RPMI7951 (cell line): Measurements from ENCODE around the gene TMEM258. TPM values are rescaled to one million over a fixed set of nuclear protein-coding genes. Genes with fewer than 3 reads are reported as not detected.

Source experiments
- DNase-seq: peaks from one replicate; pipeline ENCODE4 v3.0.0-alpha.2; 2012; ENCODE audit warnings: low read depth
- total RNA-seq: library from RNA; depleted of rRNA; stranded (reverse); fragments of >200 nt; shearing (Covaris generic); gene quantifications from 2 replicates; pipeline ENCODE4 v1.2.3, GENCODE V29; 2014; rRNA removed

The TMEM258 gene
- 158 and 203 TPM in 2 replicates for total RNA-seq

DNA sequence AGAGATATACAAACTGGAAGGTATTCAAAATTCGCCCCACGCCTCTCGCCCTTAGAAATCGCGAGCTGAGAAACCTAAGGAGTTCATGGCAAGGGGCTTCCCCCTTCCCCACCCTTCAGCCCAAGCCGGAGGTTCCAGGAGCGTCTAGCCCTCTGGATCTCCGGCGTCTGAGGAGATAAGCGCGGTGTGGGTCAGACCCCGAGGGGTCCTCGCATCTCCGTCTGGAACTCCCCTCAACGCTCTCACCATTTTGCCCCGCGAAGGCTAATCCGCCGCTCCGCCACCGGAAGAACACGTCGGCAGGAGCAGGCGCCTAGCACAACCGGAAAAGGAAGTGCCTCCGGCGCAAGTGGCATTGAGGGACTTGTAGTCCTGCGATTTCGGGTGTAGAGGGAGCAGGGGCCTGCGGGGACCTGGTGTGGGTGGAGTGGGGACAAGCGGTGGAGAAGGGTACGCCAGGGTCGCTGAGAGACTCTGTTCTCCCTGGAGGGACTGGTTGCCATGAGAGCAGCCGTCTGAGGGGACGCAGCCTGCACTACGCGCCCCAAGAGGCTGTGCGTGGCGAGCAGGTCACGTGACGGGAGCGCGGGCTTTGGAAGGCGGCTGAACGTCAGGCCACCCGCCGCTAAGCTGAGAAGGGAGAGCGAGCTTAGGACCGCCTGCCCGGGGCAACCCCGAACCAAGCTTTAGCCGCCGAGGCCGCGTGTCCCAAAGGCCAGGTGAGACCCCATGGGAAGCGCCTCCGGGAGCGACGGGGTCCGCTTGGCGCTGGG is at the start of gene TMEM258, which contains the start of gene FEN1:
Gene TMEM258 (minus strand): TSS at position 290 of the 773 bp plus-strand sequence. CDS start 41 bp downstream, at position 249.
Gene FEN1 (plus strand): TSS at position 602 of the 773 bp plus-strand sequence. CDS start 2,451 bp downstream, outside the sequence.
- peak; percentile 93 for DNase-seq

GRCh38 chr11:61841636-61842527 is 49.5 kb upstream of the TMEM258 start:
- no peak for DNase-seq

GRCh38 chr11:61840371-61840770 is 48.0 kb upstream of the TMEM258 start:
- DNase-seq: no peak

DNA sequence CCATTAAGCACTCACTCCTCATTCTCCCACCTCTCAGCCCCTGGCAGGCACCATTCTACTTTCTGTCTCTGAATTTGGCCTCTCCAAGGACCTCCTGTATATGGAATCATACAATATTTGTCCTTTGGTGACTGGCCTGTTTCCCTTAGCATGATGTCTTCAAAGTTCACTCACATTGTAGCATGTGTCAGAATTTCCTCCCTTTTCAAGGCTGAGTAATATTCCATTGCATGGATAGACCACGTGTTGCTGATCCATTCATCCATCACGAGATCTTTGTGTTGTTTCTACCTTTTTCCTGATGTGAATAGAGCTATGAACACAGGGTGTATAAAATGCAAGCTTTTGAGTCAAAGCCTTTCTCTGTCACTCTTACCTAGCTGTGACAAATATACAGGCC is 47.3 kb upstream of the TMEM258 start:
- DNase-seq: no peak

DNA sequence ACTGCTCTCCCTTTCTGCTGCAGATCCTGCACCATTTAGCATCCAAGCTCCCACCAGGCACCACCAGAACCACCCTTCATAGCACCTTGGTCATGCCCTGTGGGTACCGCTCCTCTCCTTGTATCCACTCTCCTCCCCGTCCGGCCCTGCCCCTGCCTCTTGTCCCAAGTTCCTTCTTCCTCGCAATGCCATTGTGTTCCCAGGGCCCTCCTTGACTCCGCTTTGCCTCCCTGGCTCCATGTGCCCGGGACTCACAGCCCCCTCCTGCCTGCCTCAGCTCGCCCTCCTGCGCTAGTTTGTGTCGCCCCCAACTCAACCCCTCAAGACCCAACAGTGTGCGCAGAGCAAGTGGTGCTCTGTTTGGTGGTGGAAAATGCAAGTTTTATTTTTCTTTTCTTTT is 46.5 kb upstream of the TMEM258 start:
- no peak for DNase-seq

DNA sequence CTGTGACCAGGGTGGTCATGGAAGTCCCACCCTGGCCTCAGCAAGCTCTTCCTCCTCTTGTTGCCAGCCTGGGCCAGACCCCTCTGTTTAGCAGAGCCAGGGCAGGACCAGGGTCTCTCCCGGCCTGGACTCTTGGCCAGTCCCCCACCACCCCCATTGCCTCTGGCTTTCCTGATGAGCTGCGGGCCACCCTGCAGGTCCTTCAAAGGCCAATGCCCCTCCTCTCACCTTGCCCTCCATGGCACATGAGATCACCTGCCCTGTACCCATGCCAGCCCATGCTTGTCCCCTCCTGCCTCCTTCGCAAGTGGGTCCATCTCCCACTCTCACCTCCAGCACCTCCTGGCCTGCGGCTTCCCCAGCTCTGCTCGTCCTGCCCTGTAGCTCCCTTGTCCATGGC is 46.1 kb upstream of the TMEM258 start:
- no peak for DNase-seq

DNA sequence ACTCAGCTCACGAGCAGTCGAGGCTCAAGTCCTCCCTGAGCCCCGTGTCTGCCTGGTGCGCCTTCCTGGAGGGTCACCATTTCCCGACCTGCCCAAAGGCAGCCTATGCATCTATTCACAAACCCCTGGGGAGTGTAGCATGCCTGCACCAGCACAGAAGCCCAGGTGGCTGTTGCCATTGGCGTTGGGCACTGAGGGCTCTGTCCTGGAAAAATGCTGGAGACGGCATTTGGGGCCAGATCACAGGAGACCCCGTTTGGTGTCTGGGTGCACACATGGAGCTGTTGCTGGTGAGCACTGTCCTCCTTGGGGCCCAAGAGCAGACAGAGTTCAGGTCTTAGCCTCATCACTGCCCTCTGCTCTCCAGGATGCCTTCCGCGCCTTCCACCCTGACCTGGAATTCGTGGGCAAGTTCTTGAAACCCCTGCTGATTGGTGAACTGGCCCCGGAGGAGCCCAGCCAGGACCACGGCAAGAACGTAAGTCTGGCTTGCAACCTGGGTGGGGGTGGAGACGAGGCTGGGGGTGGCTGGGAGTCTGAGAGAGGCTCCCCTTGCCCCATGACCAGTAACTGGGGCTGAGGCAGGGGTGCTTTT is 45.1 kb upstream of the TMEM258 start:
- DNase-seq: no peak

DNA sequence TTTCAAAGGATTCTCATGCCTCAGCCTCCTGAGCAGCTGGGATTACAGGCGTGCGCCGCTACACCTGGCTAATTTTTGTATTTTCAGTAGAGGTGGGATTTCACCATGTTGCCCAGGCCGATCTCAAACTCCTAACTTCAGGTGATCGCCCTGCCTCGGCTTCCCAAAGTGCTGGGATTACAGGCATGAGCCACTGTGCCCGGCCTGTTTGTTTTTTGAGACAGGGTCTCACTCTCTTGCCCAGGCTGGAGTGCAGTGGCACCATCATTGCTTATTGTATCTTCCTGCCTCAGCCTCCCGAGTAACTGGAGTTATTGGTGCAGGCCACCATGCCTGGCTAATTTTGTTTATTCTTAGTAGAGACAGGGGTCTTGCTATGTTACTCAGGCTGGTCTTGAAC is 43.8 kb upstream of the TMEM258 start:
- DNase-seq: no peak

GRCh38 chr11:61834278-61835048 is 42.1 kb upstream of the TMEM258 start:
- DNase-seq: peak; percentile 74

DNA sequence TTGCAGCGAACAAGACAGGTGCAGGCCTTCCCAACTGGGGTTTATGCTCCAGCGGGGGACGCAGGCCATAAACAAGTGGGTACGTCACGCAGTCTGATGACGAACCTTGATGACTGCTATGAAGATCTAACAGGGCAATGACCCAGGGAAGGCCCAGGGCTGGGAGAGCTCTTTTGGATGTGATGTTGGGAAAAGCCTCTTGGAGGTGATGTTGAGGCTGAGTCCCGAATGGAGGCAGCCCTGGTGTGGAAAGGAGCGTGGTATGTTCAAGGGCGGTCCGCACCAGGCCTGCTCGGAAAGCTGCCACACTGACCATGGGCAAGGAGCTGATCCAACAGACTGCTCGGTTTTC is 41.5 kb upstream of the TMEM258 start:
- no peak for DNase-seq

DNA sequence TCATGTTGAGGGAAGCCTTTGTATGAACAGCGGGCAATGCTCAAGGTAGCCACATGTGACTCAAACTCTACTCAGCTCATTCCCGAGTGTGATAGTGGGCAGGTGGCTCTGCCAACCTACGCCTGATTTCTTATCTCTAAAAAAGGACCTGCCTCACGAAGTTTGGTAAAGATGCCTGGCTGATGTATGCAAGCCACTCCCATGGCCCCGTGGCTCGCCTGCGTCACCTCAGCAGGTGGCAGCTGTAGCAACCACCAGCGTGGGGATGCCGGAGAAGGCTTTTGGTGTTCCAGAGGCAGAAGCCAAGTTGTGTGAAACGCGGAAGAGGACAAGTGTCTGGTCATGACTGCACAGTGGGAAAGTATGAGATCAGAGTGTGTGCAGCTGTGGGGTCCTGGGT is 41.1 kb upstream of the TMEM258 start:
- DNase-seq: no peak

DNA sequence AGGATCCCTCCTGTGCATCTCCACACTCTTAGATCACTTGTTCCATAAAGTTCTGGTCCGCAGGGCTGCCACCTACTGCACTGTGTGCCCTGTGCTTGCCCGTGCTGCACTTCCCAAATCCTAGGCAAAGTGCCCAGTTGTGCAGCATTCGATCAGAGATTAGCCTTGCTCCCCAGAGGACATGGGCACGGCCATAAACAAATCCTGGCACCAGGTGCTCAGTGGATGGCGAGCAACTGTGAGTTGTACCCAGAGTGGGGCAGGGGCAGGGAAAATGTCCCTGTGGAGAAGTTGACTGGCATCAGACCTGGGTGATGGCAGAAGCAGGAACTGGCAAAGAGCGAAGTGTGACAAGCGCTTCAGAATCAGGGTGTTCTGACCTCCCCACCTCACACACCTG is 40.4 kb upstream of the TMEM258 start:
- no peak for DNase-seq

DNA sequence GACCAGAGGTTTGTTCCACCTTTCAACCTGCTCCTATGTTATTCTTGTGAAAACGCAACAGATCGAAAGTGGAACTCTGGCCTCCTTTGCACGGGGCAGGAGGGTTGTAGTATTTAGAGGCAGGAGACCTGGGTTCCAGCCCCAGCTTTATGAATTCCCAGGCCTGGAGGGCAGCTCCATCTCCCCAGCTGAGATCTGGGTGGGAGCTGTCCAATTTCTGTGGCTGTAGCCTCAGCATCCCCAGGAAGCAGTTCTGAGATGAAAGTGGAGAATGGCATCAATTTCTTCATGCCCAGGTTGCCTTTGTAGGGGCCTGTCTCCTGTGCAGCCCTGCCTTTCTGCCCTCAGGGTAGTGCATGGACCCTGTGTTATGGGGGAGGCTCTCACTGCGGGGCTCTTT is 39.8 kb upstream of the TMEM258 start:
- DNase-seq: no peak

DNA sequence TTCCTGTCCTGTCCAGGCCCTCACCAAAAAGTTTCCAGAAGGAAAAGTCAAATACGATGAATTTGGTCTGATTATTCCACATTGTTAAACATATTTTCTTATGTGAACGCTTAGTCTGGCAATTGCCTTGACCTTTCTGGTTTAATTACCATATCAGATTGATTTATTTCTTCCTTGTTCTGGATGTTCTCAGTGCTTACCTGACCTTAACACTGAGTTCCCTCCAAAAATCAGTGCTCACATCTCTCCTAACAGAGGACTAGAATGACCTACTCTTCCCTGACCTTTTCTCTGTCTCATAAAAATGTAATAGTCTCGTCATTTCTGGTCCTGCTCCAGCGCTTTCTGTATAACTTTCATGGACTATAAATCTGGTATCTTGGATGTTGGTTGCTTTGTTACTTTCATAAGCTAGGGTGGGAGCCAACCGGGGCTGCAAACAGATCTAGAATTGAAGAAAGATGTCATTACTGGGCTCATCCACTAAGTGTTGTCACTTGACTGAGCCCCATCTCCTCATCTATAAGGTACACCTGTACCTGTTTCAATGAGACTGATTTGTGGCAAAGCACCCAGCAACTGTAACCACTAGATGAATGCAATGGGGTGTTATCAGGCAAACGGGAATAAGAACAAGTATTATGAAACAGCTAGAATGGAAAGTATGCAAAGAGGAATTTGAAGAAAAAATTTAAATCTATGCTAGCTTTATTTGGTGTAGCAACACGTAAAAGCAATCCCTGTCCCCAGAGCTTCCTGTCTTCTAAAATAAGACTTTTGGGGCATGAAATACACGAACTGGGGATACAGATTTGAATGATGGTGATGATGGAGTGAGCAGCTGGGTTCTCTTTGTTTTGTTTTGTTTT is 38.1 kb upstream of the TMEM258 start:
- no peak for DNase-seq

- no peak for DNase-seq
Measured at GRCh38 chr11:61829806-61830205, 37.4 kb upstream of the TMEM258 start.

DNA sequence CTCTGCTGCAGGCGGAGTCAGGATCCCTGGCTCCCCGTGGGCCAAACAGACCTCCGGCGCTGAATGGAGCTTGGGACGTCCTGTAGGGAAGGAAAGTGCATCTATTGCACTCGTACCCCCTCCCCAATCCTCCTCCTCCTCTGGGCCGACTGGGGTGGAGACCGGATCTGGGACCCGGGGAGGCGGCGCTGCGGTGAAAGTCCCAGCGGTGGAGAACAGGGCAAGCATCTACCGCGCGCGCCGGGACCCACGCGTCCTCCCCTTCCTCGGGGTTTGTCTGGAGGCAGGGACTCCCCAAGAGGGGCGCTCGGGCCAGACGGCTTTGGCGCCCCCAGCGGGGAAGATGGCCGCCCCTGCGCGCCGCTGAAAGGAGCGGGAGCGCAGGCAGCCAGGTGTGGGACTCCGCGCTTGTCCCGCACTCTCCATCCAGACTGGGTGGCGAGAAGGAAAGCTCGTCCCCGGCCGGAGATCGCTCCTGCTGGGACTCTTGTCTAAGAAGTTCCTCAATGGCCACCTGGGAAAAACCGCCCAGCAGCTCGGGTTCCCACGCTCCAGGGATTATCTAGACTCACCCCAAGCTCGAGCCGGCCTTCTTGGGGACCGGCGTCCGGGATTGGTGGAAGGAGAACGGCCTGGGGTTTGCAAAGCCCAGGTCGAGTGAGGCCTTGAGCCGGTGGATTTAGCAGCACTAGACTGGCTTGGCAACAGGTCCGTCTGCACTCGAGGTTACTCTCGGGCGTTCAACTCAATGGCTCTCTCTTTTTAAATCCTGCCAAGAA is 36.4 kb upstream of the TMEM258 start:
- DNase-seq: no peak

GRCh38 chr11:61828379-61828628 is 35.9 kb upstream of the TMEM258 start:
- DNase-seq: no peak

DNA sequence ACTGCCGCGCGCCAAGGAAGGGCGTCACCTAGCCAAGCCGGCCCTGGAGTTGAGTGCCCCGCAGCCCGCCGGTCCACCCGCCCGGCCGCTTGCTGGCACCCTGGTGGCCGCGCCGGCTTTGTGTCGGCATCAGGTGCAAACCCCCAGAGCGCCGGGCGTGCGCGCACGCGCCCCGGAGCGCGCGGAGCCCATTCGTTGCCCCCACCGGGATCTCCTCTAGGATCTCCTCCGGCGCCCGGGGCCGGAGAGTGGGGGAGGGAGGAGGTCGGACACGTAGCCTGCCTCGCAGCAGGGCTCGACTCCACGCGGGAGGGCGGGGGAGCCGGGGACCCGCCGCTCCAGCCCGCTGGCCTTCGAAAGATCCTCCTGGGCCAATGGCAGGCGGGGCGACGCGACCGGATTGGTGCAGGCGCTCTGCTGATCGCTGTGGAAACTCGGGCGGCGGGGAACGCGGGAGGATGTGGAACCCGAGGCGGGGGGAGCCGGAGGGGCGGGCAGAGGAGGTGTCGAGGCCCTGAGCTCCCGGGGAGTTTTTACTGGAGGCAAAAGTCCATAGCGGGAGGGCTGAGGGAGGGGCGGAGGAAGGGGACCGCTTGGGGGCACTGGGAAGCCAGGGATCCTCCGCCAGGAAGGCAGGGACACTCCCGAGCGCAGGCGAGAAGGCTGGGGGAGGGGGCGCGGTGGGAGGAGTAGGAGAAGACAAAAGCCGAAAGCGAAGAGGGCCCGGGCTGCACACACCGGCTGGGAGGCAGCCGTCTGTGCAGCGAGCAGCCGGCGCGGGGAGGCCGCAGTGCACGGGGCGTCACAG is 35.4 kb upstream of the TMEM258 start, which contains the start of gene FADS2:
Gene FADS2 (plus strand): TSS at position 730 of the 808 bp plus-strand sequence. CDS start 91 bp downstream, outside the sequence.
- DNase-seq: peak; percentile 87

GRCh38 chr11:61826930-61827570 is 34.7 kb upstream of the TMEM258 start:
- DNase-seq: no peak
